Loucy (cell line): ENCODE data around the gene ETV3.

Experiments
- H2AFZ ChIP-seq: fragments of 200-600 bp; sonication (generic); 2 replicates; pipeline ENCODE4 v1.6.0; 2016; ENCODE audit warnings: antibody characterized with exemption, mild to moderate bottlenecking, low read length, moderate library complexity
- H3F3A ChIP-seq: fragments of 200-600 bp; 2 replicates; pipeline ENCODE4 v1.6.0; 2016; ENCODE audit warnings: antibody characterized with exemption, low read depth, mild to moderate bottlenecking
- H3K27me3 ChIP-seq: fragments of 200-600 bp; sonication (generic); 2 replicates; pipeline ENCODE4 v1.6.1; 2014; ENCODE audit warnings: low read length, mild to moderate bottlenecking; ENCODE audit not compliant: insufficient read depth, poor library complexity, severe bottlenecking
- H3K36me3 ChIP-seq: fragments of 200-600 bp; sonication (generic); 2 replicates; pipeline ENCODE4 v1.6.1; 2016; ENCODE audit warnings: low read length; ENCODE audit not compliant: insufficient read depth
- H3K4me1 ChIP-seq: fragments of 200-600 bp; sonication (generic); 2 replicates; pipeline ENCODE4 v1.5.1; 2014; ENCODE audit warnings: low read length, mild to moderate bottlenecking; ENCODE audit not compliant: insufficient read depth, poor library complexity, severe bottlenecking
- H3K4me2 ChIP-seq: fragments of 200-600 bp; sonication (generic); 2 replicates; pipeline ENCODE4 v1.6.0; 2014; ENCODE audit warnings: antibody characterized with exemption, low read length, low read depth, mild to moderate bottlenecking; ENCODE audit not compliant: poor library complexity, severe bottlenecking
- H3K4me3 ChIP-seq: fragments of 200-600 bp; sonication (generic); 2 replicates; pipeline ENCODE4 v1.5.1; 2014; ENCODE audit warnings: low read length, mild to moderate bottlenecking, mixed read lengths; ENCODE audit not compliant: poor library complexity, severe bottlenecking
- H3K79me2 ChIP-seq: fragments of 200-600 bp; sonication (generic); 2 replicates; pipeline ENCODE4 v1.6.1; 2014; ENCODE audit warnings: low read length; ENCODE audit not compliant: insufficient read depth
- H3K9ac ChIP-seq: fragments of 200-600 bp; sonication (generic); 2 replicates; pipeline ENCODE4 v1.6.0; 2014; ENCODE audit warnings: mild to moderate bottlenecking, low read depth, low read length, moderate library complexity; ENCODE audit not compliant: poor library complexity, severe bottlenecking
- H3K9me2 ChIP-seq: fragments of 200-600 bp; sonication (generic); replicated peaks from 2 replicates; pipeline ENCODE4 v1.6.1; 2016; ENCODE audit warnings: low read depth, low read length, mixed read lengths
- H3K9me3 ChIP-seq: fragments of 200-600 bp; sonication (generic); 2 replicates; pipeline ENCODE4 v1.6.1; 2014; ENCODE audit warnings: mild to moderate bottlenecking, antibody characterized with exemption, low read length, low read depth; ENCODE audit not compliant: insufficient read depth
- H4K20me1 ChIP-seq: fragments of 200-600 bp; sonication (generic); 2 replicates; pipeline ENCODE4 v1.6.0; 2014; ENCODE audit warnings: antibody characterized with exemption, low read length, mild to moderate bottlenecking; ENCODE audit not compliant: insufficient read depth, poor library complexity, severe bottlenecking
- EZH2phosphoT487 ChIP-seq: fragments of 200-600 bp; IDR thresholded peaks from 2 replicates; pipeline ENCODE4 v1.6.1; 2018; ENCODE audit warnings: antibody characterized with exemption, mild to moderate bottlenecking, moderate library complexity, borderline replicate concordance
- TF ChIP-seq, protein P1 (sequence below): fragments of 200-600 bp; sonication (generic); conservative IDR thresholded peaks from 2 replicates; pipeline ENCODE4 v1.5.1; 2014; ENCODE audit warnings: mild to moderate bottlenecking, antibody characterized with exemption, low read length

ETV3 gene

DNA sequence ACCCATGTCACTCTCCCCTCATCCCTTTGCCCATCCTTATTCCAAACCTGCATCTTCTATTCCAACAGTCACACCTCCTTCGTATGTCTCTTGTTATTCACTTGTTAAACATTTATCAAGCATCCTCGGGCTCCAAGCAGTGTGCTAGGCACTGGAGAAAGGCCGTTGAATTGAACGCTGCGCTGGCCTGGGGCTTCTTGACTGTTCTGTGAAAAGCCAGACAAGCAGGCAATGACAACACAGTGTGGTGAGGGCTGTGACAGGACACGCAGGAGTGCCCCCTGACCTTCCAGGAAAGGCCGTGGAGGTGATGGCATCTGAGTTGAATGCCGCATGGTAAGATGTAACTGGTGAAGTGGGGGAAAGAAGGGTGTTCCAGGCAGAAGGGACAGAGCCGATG lies 19.2 kb downstream of the ETV3 start:
- no peaks in the 10 kb centered on the region for H3F3A ChIP-seq

DNA sequence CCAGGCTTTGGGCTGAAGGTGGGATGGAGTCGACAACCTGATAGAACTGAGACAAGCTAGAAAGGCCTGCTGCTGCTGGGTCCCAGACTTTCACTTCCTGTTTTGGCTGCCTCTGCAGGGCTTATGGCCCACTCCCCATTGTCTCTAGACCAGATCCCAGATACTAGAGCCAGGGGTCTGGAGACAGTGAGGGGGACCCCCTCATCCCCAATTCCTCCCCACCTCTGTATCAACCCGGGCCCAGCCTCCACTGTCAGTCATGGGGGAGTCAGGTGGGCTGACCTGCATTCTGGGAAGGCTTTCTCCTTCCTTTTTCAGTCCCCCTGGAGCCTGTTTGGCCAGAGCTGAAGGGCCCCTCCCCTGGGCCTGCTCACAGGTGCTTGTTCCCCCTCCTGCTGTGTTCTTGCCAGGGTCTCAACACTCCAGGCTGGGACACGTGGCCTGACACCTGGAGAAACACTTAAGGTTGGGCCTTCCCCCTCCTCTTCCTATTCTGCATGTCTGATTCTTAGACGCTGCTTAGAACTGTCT lies 20.6 kb downstream of the ETV3 start:
- H3K27me3 ChIP-seq, result no peaks in the 10 kb centered on the region
- H3K4me2 ChIP-seq, result no peak overlapping the region
- peaks cover 2% of the 10 kb centered on the region; the same call in 1 of the 2 replicates for H3K36me3 ChIP-seq
- no peak overlapping the region for H2AFZ ChIP-seq
- H3K4me3 ChIP-seq, result no peak overlapping the region
- H3K9me2 ChIP-seq, result no peaks in the 10 kb centered on the region
- no peak overlapping the region for H3K9ac ChIP-seq
- H3K4me1 ChIP-seq, result no peaks in the 10 kb centered on the region
- TF ChIP-seq, protein P1, sequence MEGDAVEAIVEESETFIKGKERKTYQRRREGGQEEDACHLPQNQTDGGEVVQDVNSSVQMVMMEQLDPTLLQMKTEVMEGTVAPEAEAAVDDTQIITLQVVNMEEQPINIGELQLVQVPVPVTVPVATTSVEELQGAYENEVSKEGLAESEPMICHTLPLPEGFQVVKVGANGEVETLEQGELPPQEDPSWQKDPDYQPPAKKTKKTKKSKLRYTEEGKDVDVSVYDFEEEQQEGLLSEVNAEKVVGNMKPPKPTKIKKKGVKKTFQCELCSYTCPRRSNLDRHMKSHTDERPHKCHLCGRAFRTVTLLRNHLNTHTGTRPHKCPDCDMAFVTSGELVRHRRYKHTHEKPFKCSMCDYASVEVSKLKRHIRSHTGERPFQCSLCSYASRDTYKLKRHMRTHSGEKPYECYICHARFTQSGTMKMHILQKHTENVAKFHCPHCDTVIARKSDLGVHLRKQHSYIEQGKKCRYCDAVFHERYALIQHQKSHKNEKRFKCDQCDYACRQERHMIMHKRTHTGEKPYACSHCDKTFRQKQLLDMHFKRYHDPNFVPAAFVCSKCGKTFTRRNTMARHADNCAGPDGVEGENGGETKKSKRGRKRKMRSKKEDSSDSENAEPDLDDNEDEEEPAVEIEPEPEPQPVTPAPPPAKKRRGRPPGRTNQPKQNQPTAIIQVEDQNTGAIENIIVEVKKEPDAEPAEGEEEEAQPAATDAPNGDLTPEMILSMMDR, result no peak
- no peak for TF ChIP-seq EZH2phosphoT487
- no peaks in the 10 kb centered on the region for H3K9me3 ChIP-seq
- H3K79me2 ChIP-seq, result no peaks in the 10 kb centered on the region
- H4K20me1 ChIP-seq, result no peaks in the 10 kb centered on the region
- no peaks in the 10 kb centered on the region for H3F3A ChIP-seq

More for the DNA sequence above, 19.2 kb downstream of the ETV3 start:
- H3K4me2 ChIP-seq, result no peak overlapping the region
- H3K9ac ChIP-seq, result no peak overlapping the region
- H2AFZ ChIP-seq, result no peak overlapping the region
- H3K27me3 ChIP-seq, result no peaks in the 10 kb centered on the region
- no peaks in the 10 kb centered on the region for H4K20me1 ChIP-seq
- no peak overlapping the region for H3K4me3 ChIP-seq
- H3K9me3 ChIP-seq, result no peaks in the 10 kb centered on the region
- no peaks in the 10 kb centered on the region for H3K9me2 ChIP-seq
- H3K79me2 ChIP-seq, result no peaks in the 10 kb centered on the region
- H3K36me3 ChIP-seq, result peaks cover 16% of the 10 kb centered on the region; the same call in 1 of the 2 replicates
- TF ChIP-seq EZH2phosphoT487, result no peak
- TF ChIP-seq, protein P1, result no peak
- no peaks in the 10 kb centered on the region for H3K4me1 ChIP-seq

DNA sequence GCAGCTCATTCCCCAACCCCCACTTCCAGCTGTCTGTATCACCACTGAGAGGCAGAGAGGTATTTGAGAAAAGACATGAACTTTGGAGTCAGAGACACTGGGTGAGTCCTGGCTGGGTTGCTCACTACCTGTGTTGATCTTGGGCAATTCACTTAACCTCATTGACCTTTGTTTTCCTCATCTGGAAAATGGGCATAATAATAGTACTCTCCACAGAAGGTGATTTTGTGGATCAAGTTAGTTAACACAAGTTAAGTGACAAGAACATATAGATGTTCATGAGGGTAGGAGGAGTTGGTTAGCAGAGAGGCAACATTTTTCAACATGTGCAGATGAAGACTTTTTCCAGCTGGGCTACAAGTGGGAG lies 21.5 kb downstream of the ETV3 start:
- Histone ChIP-seq H2AFZ (no peak overlapping the region), H3F3A (no peaks in the 10 kb centered on the region), H3K9me3 (no peaks in the 10 kb centered on the region), H3K27me3 (no peaks in the 10 kb centered on the region), H3K4me1 (no peaks in the 10 kb centered on the region), H3K9ac (no peak overlapping the region), H3K9me2 (no peaks in the 10 kb centered on the region), H3K4me2 (no peak overlapping the region), H3K4me3 (no peak overlapping the region), H4K20me1 (no peaks in the 10 kb centered on the region), H3K36me3 (no peaks in the 10 kb centered on the region), H3K79me2 (no peaks in the 10 kb centered on the region)
- TF ChIP-seq EZH2phosphoT487, result no peak
- TF ChIP-seq, protein P1, result no peak
